Trophoblast cell (in vitro differentiated cells and primary cell): ENCODE data around the gene NEGR1.

Source experiments
- DNase-seq, 2 donors: peaks; one replicate each; pipeline ENCODE4 v3.0.0-alpha.2; 2016
- H2AFZ ChIP-seq: 2 replicates; pipeline ENCODE4 v1.6.1; 2013; ENCODE audit warnings: low read length, moderate library complexity, mild to moderate bottlenecking; ENCODE audit not compliant: insufficient read depth, poor library complexity
- H2AK5ac ChIP-seq: 2 replicates; pipeline ENCODE4 v1.6.1; 2013; ENCODE audit warnings: mild to moderate bottlenecking, low read length
- H2BK120ac ChIP-seq: 2 replicates; pipeline ENCODE4 v1.6.1; 2013; ENCODE audit warnings: low read length, mild to moderate bottlenecking, moderate library complexity; ENCODE audit not compliant: insufficient read depth, poor library complexity
- H2BK12ac ChIP-seq: 2 replicates; pipeline ENCODE4 v1.6.1; 2013; ENCODE audit warnings: mild to moderate bottlenecking, low read length, moderate library complexity
- H2BK5ac ChIP-seq: 2 replicates; pipeline ENCODE4 v1.6.1; 2013; ENCODE audit warnings: low read length, low read depth, moderate library complexity, mild to moderate bottlenecking; ENCODE audit not compliant: poor library complexity
- H3K14ac ChIP-seq: 2 replicates; pipeline ENCODE4 v1.6.1; 2013; ENCODE audit warnings: mild to moderate bottlenecking, low read length
- H3K18ac ChIP-seq: 2 replicates; pipeline ENCODE4 v1.6.1; 2013; ENCODE audit warnings: mild to moderate bottlenecking, low read length
- H3K23ac ChIP-seq: 2 replicates; pipeline ENCODE4 v1.6.1; 2013; ENCODE audit warnings: low read length
- H3K27ac ChIP-seq: 2 replicates; pipeline ENCODE4 v1.5.1; 2013; ENCODE audit warnings: low read depth, mild to moderate bottlenecking, inconsistent platforms, low read length, moderate library complexity
- H3K27me3 ChIP-seq: 2 replicates; pipeline ENCODE4 v1.6.1; 2013; ENCODE audit warnings: inconsistent platforms, mild to moderate bottlenecking, low read length, moderate library complexity; ENCODE audit not compliant: insufficient read depth
- H3K36me3 ChIP-seq, 2 experiments: 1 replicate in 1 of 2; 2 replicates in 1 of 2; pipeline ENCODE4 v1.6.1; 2013; ENCODE audit warnings: low read length in 2 of 2, mild to moderate bottlenecking in 2 of 2, moderate library complexity in 1 of 2; ENCODE audit not compliant: insufficient read depth in 2 of 2, control insufficient read depth in 1 of 2
- H3K4ac ChIP-seq: 2 replicates; pipeline ENCODE4 v1.6.1; 2013; ENCODE audit warnings: low read depth, mild to moderate bottlenecking, low read length, moderate library complexity
- H3K4me1 ChIP-seq, 2 experiments: 1 replicate in 1 of 2; 2 replicates in 1 of 2; pipeline ENCODE4 v1.6.1; 2013; ENCODE audit warnings: low read length in 2 of 2, mild to moderate bottlenecking in 2 of 2, moderate library complexity in 1 of 2; ENCODE audit not compliant: insufficient read depth in 2 of 2, control insufficient read depth in 1 of 2
- H3K4me2 ChIP-seq: 2 replicates; pipeline ENCODE4 v1.6.1; 2013; ENCODE audit warnings: inconsistent platforms, mild to moderate bottlenecking, low read length, moderate library complexity
- H3K4me3 ChIP-seq: 2 replicates; pipeline ENCODE4 v1.5.1; 2013; ENCODE audit warnings: mild to moderate bottlenecking, low read depth, low read length, inconsistent platforms
- H3K79me1 ChIP-seq: one replicate; pipeline ENCODE4 v1.6.1; 2013; ENCODE audit warnings: low read length
- H3K79me2 ChIP-seq: 2 replicates; pipeline ENCODE4 v1.6.1; 2013; ENCODE audit warnings: low read length, mild to moderate bottlenecking; ENCODE audit not compliant: control insufficient read depth, insufficient read depth, poor library complexity
- H3K9ac ChIP-seq: 2 replicates; pipeline ENCODE4 v1.6.1; 2013; ENCODE audit warnings: mild to moderate bottlenecking, low read length
- H3K9me3 ChIP-seq: 2 replicates; pipeline ENCODE4 v1.6.1; 2013; ENCODE audit warnings: low read depth, mild to moderate bottlenecking, control low read depth, inconsistent platforms, low read length; ENCODE audit not compliant: insufficient read depth
- H4K12ac ChIP-seq: 2 replicates; pipeline ENCODE4 v1.6.1; 2013; ENCODE audit warnings: low read depth, mild to moderate bottlenecking, low read length, moderate library complexity
- H4K8ac ChIP-seq: 2 replicates; pipeline ENCODE4 v1.6.1; 2013; ENCODE audit warnings: low read depth, mild to moderate bottlenecking, low read length, moderate library complexity
- H4K91ac ChIP-seq: one replicate; pipeline ENCODE4 v1.6.1; 2013; ENCODE audit warnings: low read depth, mild to moderate bottlenecking, low read length, moderate library complexity
- WGBS: extraction: QIAGEN DNeasy Blood & Tissue Kit; methylation state at CpG from one replicate; pipeline ENCODE4 v1.1.7; 2013; ENCODE audit warnings: missing lambda C conversion rate; ENCODE audit not compliant: insufficient read length, insufficient coverage; ENCODE audit errors: extremely low coverage; 5-methylcytosine and 5-hydroxymethylcytosine counted together

Gene NEGR1

GRCh38 chr1:71979882-71980281 is 302.5 kb downstream of the NEGR1 start:
- H4K8ac ChIP-seq, result no peak overlapping the region
- H3K4me2 ChIP-seq, result no peak overlapping the region
- H3K27me3 ChIP-seq, result no peaks in the 10 kb centered on the region
- H4K91ac ChIP-seq, result no peak overlapping the region
- H3K27ac ChIP-seq, result no peak overlapping the region
- no peak overlapping the region for H4K12ac ChIP-seq
- H3K79me1 ChIP-seq, result no peaks in the 10 kb centered on the region
- H3K79me2 ChIP-seq, result no peaks in the 10 kb centered on the region
- H2BK12ac ChIP-seq, result no peak overlapping the region
- no peak overlapping the region for H3K14ac ChIP-seq
- DNase-seq, result no peak
- H2AK5ac ChIP-seq, result no peak overlapping the region
- no peak overlapping the region for H3K4me3 ChIP-seq
- no peak overlapping the region for H3K23ac ChIP-seq
- WGBS, result no CpG with 5 or more reads among the region's 1 CpG
- no peak overlapping the region for H3K18ac ChIP-seq
- H3K9me3 ChIP-seq, result no peaks in the 10 kb centered on the region
- no peak overlapping the region for H3K4ac ChIP-seq
- no peak overlapping the region for H2BK120ac ChIP-seq
- no peak overlapping the region for H3K9ac ChIP-seq
- no peak overlapping the region for H2AFZ ChIP-seq
- no peaks in the 10 kb centered on the region for H3K4me1 ChIP-seq
- no peak overlapping the region for H2BK5ac ChIP-seq
- H3K36me3 ChIP-seq, result no peaks in the 10 kb centered on the region

GRCh38 chr1:71967670-71968069 is 314.7 kb downstream of the NEGR1 start:
- Histone ChIP-seq H2BK5ac (no peak overlapping the region), H3K9me3 (no peaks in the 10 kb centered on the region), H3K27ac (no peak overlapping the region), H3K4me3 (no peak overlapping the region), H4K12ac (no peak overlapping the region), H3K18ac (no peak overlapping the region), H2BK12ac (no peak overlapping the region), H4K91ac (no peak overlapping the region), H4K8ac (no peak overlapping the region), H3K27me3 (no peaks in the 10 kb centered on the region), H3K4ac (no peak overlapping the region), H2AK5ac (no peak overlapping the region), H3K9ac (no peak overlapping the region), H3K79me1 (no peaks in the 10 kb centered on the region), H3K14ac (no peak overlapping the region), H2BK120ac (no peak overlapping the region), H3K36me3 (no peaks in the 10 kb centered on the region), H3K4me2 (no peak overlapping the region), H3K4me1 (no peaks in the 10 kb centered on the region), H3K23ac (no peak overlapping the region), H2AFZ (no peak overlapping the region), H3K79me2 (no peaks in the 10 kb centered on the region)
- DNase-seq, result no peak
- WGBS, result no CpG with 5 or more reads among the region's 2 CpGs

- no peak overlapping the region for H4K91ac ChIP-seq
- H3K18ac ChIP-seq, result no peak overlapping the region
- H3K4me1 ChIP-seq, result no peaks in the 10 kb centered on the region
- no peak overlapping the region for H2BK12ac ChIP-seq
- H3K23ac ChIP-seq, result no peak overlapping the region
- no peaks in the 10 kb centered on the region for H3K27me3 ChIP-seq
- no peak overlapping the region for H2AFZ ChIP-seq
- H3K4me2 ChIP-seq, result no peak overlapping the region
- no peak for DNase-seq
- H2BK120ac ChIP-seq, result no peak overlapping the region
- no peaks in the 10 kb centered on the region for H3K36me3 ChIP-seq
- no peak overlapping the region for H3K4ac ChIP-seq
- no peak overlapping the region for H3K14ac ChIP-seq
- no peak overlapping the region for H2BK5ac ChIP-seq
- H3K79me1 ChIP-seq, result no peaks in the 10 kb centered on the region
- WGBS, result no CpG with 5 or more reads among the region's 6 CpGs
- no peaks in the 10 kb centered on the region for H3K79me2 ChIP-seq
- H3K27ac ChIP-seq, result no peak overlapping the region
- H3K9me3 ChIP-seq, result no peaks in the 10 kb centered on the region
- no peak overlapping the region for H4K12ac ChIP-seq
- H2AK5ac ChIP-seq, result no peak overlapping the region
- H4K8ac ChIP-seq, result no peak overlapping the region
- H3K4me3 ChIP-seq, result no peak overlapping the region
- no peak overlapping the region for H3K9ac ChIP-seq
Observed at GRCh38 chr1:71964188-71964587, 318.2 kb downstream of the NEGR1 start.

- no peak overlapping the region for H3K27ac ChIP-seq
- no peak overlapping the region for H4K8ac ChIP-seq
- no peaks in the 10 kb centered on the region for H3K36me3 ChIP-seq
- no peak overlapping the region for H3K9ac ChIP-seq
- no peaks in the 10 kb centered on the region for H3K9me3 ChIP-seq
- H4K12ac ChIP-seq, result no peak overlapping the region
- no peak for DNase-seq
- no peaks in the 10 kb centered on the region for H3K79me2 ChIP-seq
- no peak overlapping the region for H3K18ac ChIP-seq
- no peak overlapping the region for H2BK12ac ChIP-seq
- no CpG with 5 or more reads among the region's 2 CpGs for WGBS
- H2AK5ac ChIP-seq, result no peak overlapping the region
- no peak overlapping the region for H3K4me3 ChIP-seq
- H3K27me3 ChIP-seq, result no peaks in the 10 kb centered on the region
- no peak overlapping the region for H3K4ac ChIP-seq
- H3K14ac ChIP-seq, result no peak overlapping the region
- H2BK5ac ChIP-seq, result no peak overlapping the region
- H2BK120ac ChIP-seq, result no peak overlapping the region
- no peak overlapping the region for H2AFZ ChIP-seq
- H3K79me1 ChIP-seq, result no peaks in the 10 kb centered on the region
- no peak overlapping the region for H4K91ac ChIP-seq
- no peak overlapping the region for H3K4me2 ChIP-seq
- no peaks in the 10 kb centered on the region for H3K4me1 ChIP-seq
- no peak overlapping the region for H3K23ac ChIP-seq
Observed at GRCh38 chr1:71956613-71957285, 325.6 kb downstream of the NEGR1 start.
